Measurements from ENCODE around the gene TACC2.

GRCh38 chr10:122034149-122034756, 45.3 kb downstream of the TACC2 start:
- TF ChIP-seq CTCF (IDR thresholded peaks at IDR 0.05): no peak
- no peak for TF ChIP-seq EZH2 (IDR thresholded peaks at IDR 0.05)
